ENCODE measurements around the gene SSH3. TPM values are rescaled to one million over a fixed set of nuclear protein-coding genes. Genes with fewer than 3 reads are reported as not detected.

Gene SSH3
- total and polyA plus RNA-seq, 2 of the 4 experiments (the other 2 are of a cell fraction): 7.3 to 26.7 TPM

- no peak for TF ChIP-seq CTCF (conservative IDR thresholded peaks at IDR 0.05; ENCODE audit: low read depth, low read length)
Measured at GRCh38 chr11:67272327-67273259, 30.7 kb upstream of the SSH3 start (continued).
